ENCODE results near the gene PRKAG2. TPM values are rescaled to one million over a fixed set of nuclear protein-coding genes. Genes with fewer than 3 reads are reported as not detected.

PRKAG2 gene
- total RNA-seq, 1 experiment from 2014 or later: 23.9 TPM

DNA sequence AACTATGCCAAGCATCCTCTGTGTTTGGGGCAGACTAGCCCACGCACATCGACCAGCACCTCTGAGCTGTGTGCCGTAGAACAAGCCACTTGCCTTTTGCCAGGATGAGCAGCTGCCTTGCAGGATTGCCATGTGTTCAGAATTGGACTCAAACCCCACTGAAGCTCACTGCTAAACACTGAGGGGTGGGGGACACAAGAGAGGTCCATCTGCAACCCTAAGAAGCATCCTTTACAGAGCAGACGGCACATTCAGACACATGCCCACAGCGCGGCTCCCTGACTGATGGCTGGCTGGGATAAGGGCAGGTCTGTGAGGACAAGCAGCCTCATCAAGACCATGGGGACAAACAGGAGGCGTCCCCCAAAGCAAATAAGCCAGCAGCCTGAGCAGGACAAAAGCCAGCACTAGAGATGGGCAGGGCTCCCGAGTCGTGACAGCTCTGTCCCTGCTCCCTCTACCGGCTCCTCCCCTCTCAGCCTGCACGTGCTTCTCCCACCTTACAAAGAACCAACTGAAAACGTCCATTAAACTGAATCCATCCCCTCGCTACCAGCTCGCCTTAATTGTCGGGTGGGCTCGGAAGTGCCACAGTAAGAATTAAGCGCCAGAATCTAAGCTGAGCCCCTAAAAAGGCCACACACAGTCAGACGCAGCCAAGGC lies 114.2 kb downstream of the PRKAG2 start:
- no peaks in the 10 kb centered on the region for H3K27me3 ChIP-seq (ENCODE audit: low read length)
- H3K9me2 ChIP-seq (replicated peaks; ENCODE audit: low read length): no peaks in the 10 kb centered on the region
- ChIA-PET POLR2A (ENCODE audit: unreplicated experiment) (no interaction called here), CTCF (no interaction called here)
- H3K79me2 ChIP-seq (ENCODE audit: low read length): no peaks in the 10 kb centered on the region
- intact Hi-C loops (cut with micrococcal nuclease): no loop called here
- H3K9ac ChIP-seq (ENCODE audit: low read length): no peak overlapping the region
- H3K36me3 ChIP-seq (ENCODE audit: low read depth, low read length): no peaks in the 10 kb centered on the region
- H4K20me1 ChIP-seq (ENCODE audit: low read length): no peaks in the 10 kb centered on the region
- DNase-seq (no peak), ATAC-seq (no peak)
- H3K4me1 ChIP-seq (ENCODE audit: insufficient read depth, low read length): 0 out of 2 replicates have a peak, but pooled peaks cover 4% of the 10 kb centered on the region
- H3F3A ChIP-seq (ENCODE audit: low read length, unreplicated experiment): no peaks in the 10 kb centered on the region
- H3K9me3 ChIP-seq (ENCODE audit: low read length): no peaks in the 10 kb centered on the region
- H3K4me3 ChIP-seq (ENCODE audit: low read length): no peak overlapping the region
- BruUV-seq (replicated peaks): no TSS peak
- H2AFZ ChIP-seq (ENCODE audit: low read length): no peak overlapping the region
- TF ChIP-seq, protein P1, sequence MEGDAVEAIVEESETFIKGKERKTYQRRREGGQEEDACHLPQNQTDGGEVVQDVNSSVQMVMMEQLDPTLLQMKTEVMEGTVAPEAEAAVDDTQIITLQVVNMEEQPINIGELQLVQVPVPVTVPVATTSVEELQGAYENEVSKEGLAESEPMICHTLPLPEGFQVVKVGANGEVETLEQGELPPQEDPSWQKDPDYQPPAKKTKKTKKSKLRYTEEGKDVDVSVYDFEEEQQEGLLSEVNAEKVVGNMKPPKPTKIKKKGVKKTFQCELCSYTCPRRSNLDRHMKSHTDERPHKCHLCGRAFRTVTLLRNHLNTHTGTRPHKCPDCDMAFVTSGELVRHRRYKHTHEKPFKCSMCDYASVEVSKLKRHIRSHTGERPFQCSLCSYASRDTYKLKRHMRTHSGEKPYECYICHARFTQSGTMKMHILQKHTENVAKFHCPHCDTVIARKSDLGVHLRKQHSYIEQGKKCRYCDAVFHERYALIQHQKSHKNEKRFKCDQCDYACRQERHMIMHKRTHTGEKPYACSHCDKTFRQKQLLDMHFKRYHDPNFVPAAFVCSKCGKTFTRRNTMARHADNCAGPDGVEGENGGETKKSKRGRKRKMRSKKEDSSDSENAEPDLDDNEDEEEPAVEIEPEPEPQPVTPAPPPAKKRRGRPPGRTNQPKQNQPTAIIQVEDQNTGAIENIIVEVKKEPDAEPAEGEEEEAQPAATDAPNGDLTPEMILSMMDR (conservative IDR thresholded peaks at IDR 0.05; ENCODE audit: low read depth, low read length): no peak
- no peak for TF ChIP-seq EZH2 (IDR thresholded peaks at IDR 0.05; ENCODE audit: low read length, unreplicated experiment)
- no peak for TF ChIP-seq EZH2phosphoT487 (IDR thresholded peaks at IDR 0.05; ENCODE audit: borderline replicate concordance, low read length)
- no peak overlapping the region for H3K4me2 ChIP-seq (ENCODE audit: low read length)
- no peak overlapping the region for H3K27ac ChIP-seq (ENCODE audit: low read length)

DNA sequence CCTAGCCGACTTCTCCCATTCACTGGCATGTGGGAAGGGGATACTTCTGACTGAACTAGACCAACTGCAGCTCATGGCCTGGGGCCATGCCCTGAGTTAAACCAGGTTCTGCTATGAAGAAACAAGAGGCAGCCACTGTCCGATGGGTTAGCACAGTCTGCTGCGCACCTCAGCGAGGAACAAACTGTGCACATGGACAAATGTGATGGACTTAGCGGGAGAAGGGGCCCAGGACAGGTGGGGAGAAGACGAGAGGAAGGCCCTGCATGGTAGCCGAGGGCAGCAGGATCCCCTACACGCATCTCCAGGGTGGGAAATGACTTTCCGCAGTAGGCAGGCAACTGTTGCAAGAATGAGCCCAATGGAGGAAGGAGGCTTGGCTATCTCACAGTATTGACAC lies 115.0 kb downstream of the PRKAG2 start:
- ChIA-PET POLR2A (ENCODE audit: unreplicated experiment) (no interaction called here), CTCF (no interaction called here)
- no TSS peak for BruUV-seq (replicated peaks)
- no peak for ATAC-seq
- Histone ChIP-seq H3K36me3 (ENCODE audit: low read depth, low read length) (no peaks in the 10 kb centered on the region), H3K4me3 (ENCODE audit: low read length) (no peak overlapping the region), H3K9ac (ENCODE audit: low read length) (no peak overlapping the region), H3K79me2 (ENCODE audit: low read length) (no peaks in the 10 kb centered on the region), H3K4me1 (ENCODE audit: insufficient read depth, low read length) (0 out of 2 replicates have a peak, but pooled peaks cover 4% of the 10 kb centered on the region), H3K9me3 (ENCODE audit: low read length) (no peaks in the 10 kb centered on the region), H3K27ac (ENCODE audit: low read length) (no peak overlapping the region), H3K27me3 (ENCODE audit: low read length) (no peaks in the 10 kb centered on the region), H3F3A (ENCODE audit: low read length, unreplicated experiment) (no peaks in the 10 kb centered on the region), H3K9me2 (replicated peaks; ENCODE audit: low read length) (no peaks in the 10 kb centered on the region), H2AFZ (ENCODE audit: low read length) (no peak overlapping the region), H3K4me2 (ENCODE audit: low read length) (no peak overlapping the region), H4K20me1 (ENCODE audit: low read length) (no peaks in the 10 kb centered on the region)
- DNase-seq: no peak
- no peak for TF ChIP-seq EZH2phosphoT487 (IDR thresholded peaks at IDR 0.05; ENCODE audit: borderline replicate concordance, low read length)
- no peak for TF ChIP-seq EZH2 (IDR thresholded peaks at IDR 0.05; ENCODE audit: low read length, unreplicated experiment)
- TF ChIP-seq, protein P1 (conservative IDR thresholded peaks at IDR 0.05; ENCODE audit: low read depth, low read length): no peak
- intact Hi-C loops (cut with micrococcal nuclease): no loop called here

DNA sequence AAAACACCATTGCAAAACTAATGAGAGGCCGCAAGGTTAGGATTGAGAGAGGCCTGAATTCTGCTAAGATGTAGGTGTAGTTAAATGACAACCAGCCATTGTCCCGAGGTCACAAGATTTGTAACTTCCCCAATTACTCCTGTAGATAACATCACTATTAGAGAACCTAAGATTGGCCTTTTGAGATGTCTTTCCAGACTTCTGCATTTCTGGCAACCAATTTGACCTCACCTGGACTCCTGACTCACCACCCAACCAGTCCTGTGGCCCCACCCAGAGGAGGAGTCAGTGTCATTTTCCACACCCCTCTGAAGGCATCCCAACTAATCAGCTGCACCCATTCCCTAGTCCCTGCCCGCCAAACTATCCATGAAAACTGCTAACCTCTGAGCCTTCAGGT lies 115.7 kb downstream of the PRKAG2 start:
- H3K79me2 ChIP-seq (ENCODE audit: low read length): no peaks in the 10 kb centered on the region
- H4K20me1 ChIP-seq (ENCODE audit: low read length): no peaks in the 10 kb centered on the region
- no peak overlapping the region for H3K9ac ChIP-seq (ENCODE audit: low read length)
- peaks cover 5% of the 10 kb centered on the region; the same call in 1 of the 2 replicates for H3K4me1 ChIP-seq (ENCODE audit: insufficient read depth, low read length)
- H3K4me2 ChIP-seq (ENCODE audit: low read length): no peak overlapping the region
- H3K9me2 ChIP-seq (replicated peaks; ENCODE audit: low read length): no peaks in the 10 kb centered on the region
- ATAC-seq (peak; percentile 66), DNase-seq (peak; percentile 52)
- no peak overlapping the region for H2AFZ ChIP-seq (ENCODE audit: low read length)
- H3F3A ChIP-seq (ENCODE audit: low read length, unreplicated experiment): no peaks in the 10 kb centered on the region
- TF ChIP-seq EZH2phosphoT487 (IDR thresholded peaks at IDR 0.05; ENCODE audit: borderline replicate concordance, low read length) (no peak), EZH2 (IDR thresholded peaks at IDR 0.05; ENCODE audit: low read length, unreplicated experiment) (no peak)
- TF ChIP-seq, protein P1 (conservative IDR thresholded peaks at IDR 0.05; ENCODE audit: low read depth, low read length): no peak
- CTCF ChIA-PET: no interaction called here
- POLR2A ChIA-PET (ENCODE audit: unreplicated experiment): no interaction called here
- H3K27me3 ChIP-seq (ENCODE audit: low read length): no peaks in the 10 kb centered on the region
- H3K9me3 ChIP-seq (ENCODE audit: low read length): no peaks in the 10 kb centered on the region
- H3K27ac ChIP-seq (ENCODE audit: low read length): no peak overlapping the region
- intact Hi-C loops (cut with micrococcal nuclease): no loop called here
- H3K4me3 ChIP-seq (ENCODE audit: low read length): no peak overlapping the region
- no peaks in the 10 kb centered on the region for H3K36me3 ChIP-seq (ENCODE audit: low read depth, low read length)
- BruUV-seq (replicated peaks): no TSS peak

Measured in PC-3 (cell line).